VCaP (cell line): Measurements from ENCODE around the gene BSG.
A peak's percentile ranks its signal among the peaks of the same experiment; 100 is the strongest.
"Not testable (repeated sequence)": the region's sequence is repeated elsewhere in the genome, so short reads cannot be mapped to it uniquely, and the experiment has no call there.

Experiments used
- H3K27ac ChIP-seq: fragments of 450-650 bp; 2 replicates; pipeline ENCODE4 v1.5.1; 2017
- CTCF ChIP-seq: fragments of 450-650 bp; conservative IDR thresholded peaks from 2 replicates; pipeline ENCODE4 v1.5.1; 2017; ENCODE audit warnings: mild to moderate bottlenecking, moderate library complexity

Gene BSG

GRCh38 chr19:581399-582111 lies 9.2 kb downstream of the BSG start:
- no peak overlapping the region for H3K27ac ChIP-seq
- no peak for TF ChIP-seq CTCF

GRCh38 chr19:582497-583197 lies 10.3 kb downstream of the BSG start:
- no peak overlapping the region for H3K27ac ChIP-seq

GRCh38 chr19:583198-583967 lies 11.0 kb downstream of the BSG start:
- H3K27ac ChIP-seq: no peak overlapping the region
- no peak for TF ChIP-seq CTCF

More at GRCh38 chr19:582497-583197, 10.3 kb downstream of the BSG start:
- no peak for TF ChIP-seq CTCF

- H3K27ac ChIP-seq: no peak overlapping the region
Observed at GRCh38 chr19:583968-584239, 11.5 kb downstream of the BSG start.

GRCh38 chr19:584240-585001 lies 12.0 kb downstream of the BSG start:
- TF ChIP-seq CTCF: peak; percentile 81

More at GRCh38 chr19:583968-584239, 11.5 kb downstream of the BSG start:
- TF ChIP-seq CTCF: no peak

GRCh38 chr19:585146-585545 lies 12.8 kb downstream of the BSG start:
- H3K27ac ChIP-seq: not testable (repeated sequence)

More at GRCh38 chr19:584240-585001, 12.0 kb downstream of the BSG start:
- H3K27ac ChIP-seq: no peak overlapping the region

GRCh38 chr19:585551-586110 lies 13.2 kb downstream of the BSG start:
- H3K27ac ChIP-seq: no peak overlapping the region
- TF ChIP-seq CTCF: no peak
